ENCODE data around the gene FUT7. TPM values are rescaled to one million over a fixed set of nuclear protein-coding genes. Genes with fewer than 3 reads are reported as not detected.

Gene FUT7
- total and polyA plus RNA-seq, 9 of the 15 experiments (the other 6 are each of a cell fraction or from before 2014, with no cell fraction given): not detected

DNA sequence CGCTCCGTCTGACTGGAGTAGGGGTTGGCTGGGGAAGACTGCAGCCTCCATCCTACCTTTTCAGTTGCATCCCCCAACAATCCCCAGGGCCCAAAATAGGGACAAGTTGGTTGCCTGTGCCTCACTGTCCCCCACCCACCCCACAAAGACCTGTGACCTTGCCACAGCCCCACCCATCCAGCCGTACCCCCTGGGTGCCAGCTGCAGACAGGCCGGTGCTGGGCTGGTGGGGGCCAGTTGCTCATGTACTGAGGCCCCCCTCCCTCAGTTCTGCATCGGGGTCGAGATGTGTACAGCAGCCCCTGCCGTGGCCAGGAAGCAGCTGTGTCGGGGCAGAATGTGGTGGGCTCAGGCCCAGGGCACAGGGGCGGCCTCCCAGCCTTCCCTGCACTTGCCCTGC lies 48.7 kb downstream of the FUT7 start:
- H2AFZ ChIP-seq (ENCODE audit: low read depth, low read length): no peak overlapping the region
- FAIRE-seq (no peak), DNase-seq (ENCODE audit: extremely low read depth in 1 of 4, low spot score in 3 of 4) (no peak), ATAC-seq (no peak)
- POLR2A ChIA-PET: interaction anchor here (0.6 kb wide), 1 partner anchor 146 kb away, joined by 3 read pairs; no protein-coding TSS in a partner anchor
- H3K4me1 ChIP-seq (replicated peaks in 1 of 2; ENCODE audit: control insufficient read depth in 2 of 2, insufficient read depth in 2 of 2, low read length in 2 of 2): peaks cover 9 to 72% of the 10 kb centered on the region in 2 experiments; a peak in 4 of 5 replicates
- no peaks in the 10 kb centered on the region for H3K9me1 ChIP-seq (ENCODE audit: control insufficient read depth, insufficient read depth, low read length)
- peak overlapping the region in 1 of 2 experiments; percentile 64; a peak in 2 of 4 replicates for H3K9ac ChIP-seq (ENCODE audit: insufficient read depth in 1 of 2, low read depth in 2 of 2, low read length in 2 of 2)
- CTCF ChIA-PET (ENCODE audit: low intra/inter-chr PET ratio): no interaction called here
- no peak overlapping the region for H3K27ac ChIP-seq (ENCODE audit: extremely low read depth, low read depth, low read length)
- H3K36me3 ChIP-seq (ENCODE audit: control insufficient read depth, insufficient read depth, low read length): no peaks in the 10 kb centered on the region
- no peaks in the 10 kb centered on the region for H4K20me1 ChIP-seq (replicated peaks; ENCODE audit: control insufficient read depth, insufficient read depth, low read length)
- no peak overlapping the region for H3K4me2 ChIP-seq (ENCODE audit: insufficient read depth, low read length)
- in situ Hi-C loops (cut with MboI): no loop called here
- WGBS (ENCODE audit: insufficient coverage, low coverage, missing lambda C conversion rate): 61% methylated on average over 8 of the region's 9 CpGs
- no peaks in the 10 kb centered on the region for H3K9me3 ChIP-seq (replicated peaks; ENCODE audit: control insufficient read depth, insufficient read depth, low read depth, low read length)
- intact Hi-C loops (cut with micrococcal nuclease): no loop called here
- H3K27me3 ChIP-seq (ENCODE audit: control insufficient read depth in 2 of 2, insufficient read depth in 2 of 2, low read length in 2 of 2): no peaks in the 10 kb centered on the region
- no peaks in the 10 kb centered on the region for H3K79me2 ChIP-seq (ENCODE audit: control insufficient read depth, insufficient read depth, low read length)
- H3K4me3 ChIP-seq: no peak overlapping the region
- no TSS peak for BruUV-seq (replicated peaks)
- TF ChIP-seq C11orf30 (IDR thresholded peaks at IDR 0.05; ENCODE audit: low read depth) (no peak), NR3C1 (CRISPR knock-in tag; IDR thresholded peaks at IDR 0.05) (no peak), SOX6 (IDR thresholded peaks at IDR 0.05) (no peak), TEAD4 (IDR thresholded peaks at IDR 0.05; ENCODE audit: low read length) (no peak), TEAD4 (CRISPR knock-in tag; IDR thresholded peaks at IDR 0.05; ENCODE audit: borderline replicate concordance) (no peak), BDP1 (IDR thresholded peaks at IDR 0.05; ENCODE audit: insufficient read depth, insufficient read length) (no peak), ZNF780A (CRISPR knock-in tag; IDR thresholded peaks at IDR 0.05) (no peak)
- TF ChIP-seq, protein P1, sequence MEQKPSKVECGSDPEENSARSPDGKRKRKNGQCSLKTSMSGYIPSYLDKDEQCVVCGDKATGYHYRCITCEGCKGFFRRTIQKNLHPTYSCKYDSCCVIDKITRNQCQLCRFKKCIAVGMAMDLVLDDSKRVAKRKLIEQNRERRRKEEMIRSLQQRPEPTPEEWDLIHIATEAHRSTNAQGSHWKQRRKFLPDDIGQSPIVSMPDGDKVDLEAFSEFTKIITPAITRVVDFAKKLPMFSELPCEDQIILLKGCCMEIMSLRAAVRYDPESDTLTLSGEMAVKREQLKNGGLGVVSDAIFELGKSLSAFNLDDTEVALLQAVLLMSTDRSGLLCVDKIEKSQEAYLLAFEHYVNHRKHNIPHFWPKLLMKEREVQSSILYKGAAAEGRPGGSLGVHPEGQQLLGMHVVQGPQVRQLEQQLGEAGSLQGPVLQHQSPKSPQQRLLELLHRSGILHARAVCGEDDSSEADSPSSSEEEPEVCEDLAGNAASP (IDR thresholded peaks at IDR 0.05): no peak
